NCI-H187 treated with DMSO at 0.1 percent for 48 hours (cell line): ENCODE data around the gene MAN2B2.
A peak's percentile ranks its signal among the peaks of the same experiment; 100 is the strongest.
"Not testable (repeated sequence)": the region's sequence is repeated elsewhere in the genome, so short reads cannot be mapped to it uniquely, and the experiment has no call there.

Experiments used
- DNase-seq: peaks from one replicate; lab custom pipeline; 2025; lab: John Stamatoyannopoulos, UW

Gene MAN2B2

GRCh38 chr4:6617246-6617645, 42.3 kb downstream of the MAN2B2 start:
- DNase-seq: no peak

GRCh38 chr4:6618386-6619115, 43.6 kb downstream of the MAN2B2 start:
- no peak for DNase-seq

- no peak for DNase-seq
Observed at GRCh38 chr4:6619116-6619465, 44.1 kb downstream of the MAN2B2 start.

- no peak for DNase-seq
Observed at GRCh38 chr4:6619466-6620255, 44.7 kb downstream of the MAN2B2 start.

- no peak for DNase-seq
Observed at GRCh38 chr4:6620296-6620695, 45.3 kb downstream of the MAN2B2 start.

GRCh38 chr4:6620891-6621555, 46.0 kb downstream of the MAN2B2 start:
- DNase-seq: no peak

- no peak for DNase-seq
Observed at GRCh38 chr4:6621556-6621927, 46.6 kb downstream of the MAN2B2 start.

- DNase-seq: no peak
Observed at GRCh38 chr4:6622744-6623143, 47.8 kb downstream of the MAN2B2 start.

GRCh38 chr4:6625256-6625655, 50.3 kb downstream of the MAN2B2 start:
- DNase-seq: no peak

GRCh38 chr4:6626066-6626465, 51.1 kb downstream of the MAN2B2 start:
- DNase-seq: no peak

GRCh38 chr4:6627832-6628231, 52.8 kb downstream of the MAN2B2 start:
- no peak for DNase-seq

- not testable (repeated sequence) for DNase-seq
Observed at GRCh38 chr4:6628484-6628883, 53.5 kb downstream of the MAN2B2 start.

GRCh38 chr4:6632125-6632524, 57.1 kb downstream of the MAN2B2 start:
- no peak for DNase-seq

GRCh38 chr4:6633091-6633906, 58.3 kb downstream of the MAN2B2 start:
- no peak for DNase-seq

- DNase-seq: no peak
Observed at GRCh38 chr4:6634746-6635145, 59.8 kb downstream of the MAN2B2 start.

GRCh38 chr4:6639137-6639680, 64.2 kb downstream of the MAN2B2 start:
- DNase-seq: no peak

- peak; percentile 63 for DNase-seq
Observed at GRCh38 chr4:6640292-6641163, 65.5 kb downstream of the MAN2B2 start, which contains the start of gene MRFAP1. MRFAP1 (plus strand) TSS chr4:6640685; CDS start chr4:6640863, 178 bp downstream.

GRCh38 chr4:6641164-6641970, 66.4 kb downstream of the MAN2B2 start:
- DNase-seq: no peak

- DNase-seq: no peak
Observed at GRCh38 chr4:6641971-6642320, 67.0 kb downstream of the MAN2B2 start.
